Liver (tissue), 3 donors: ENCODE measurements around the gene YTHDF2.

ENCODE experiments used
- ATF3 ChIP-seq: IDR thresholded peaks from 2 replicates; pipeline ENCODE4 v1.6.1; 2016; ENCODE audit warnings: antibody characterized with exemption
- CTCF ChIP-seq: fragments of 150-350 bp; IDR thresholded peaks from 2 replicates; pipeline ENCODE4 v1.5.1; 2017; ENCODE audit warnings: improper control_type of control experiment, low read depth, low read length; ENCODE audit not compliant: missing input control
- EGR1 ChIP-seq, 2 donors: IDR thresholded peaks; 2 replicates each; pipeline ENCODE4 v1.6.1; 2016 to 2018; ENCODE audit warnings: antibody characterized with exemption in 2 of 2, low read depth in 2 of 2
- FOXA1 ChIP-seq: IDR thresholded peaks from 2 replicates; pipeline ENCODE4 v1.6.1; 2016; ENCODE audit warnings: antibody characterized with exemption
- GABPA ChIP-seq, 2 donors: IDR thresholded peaks in 1 of 2; conservative IDR thresholded peaks in 1 of 2; 2 replicates each; pipeline ENCODE4 v1.6.1; 2016; ENCODE audit warnings: antibody characterized with exemption in 2 of 2, mild to moderate bottlenecking in 1 of 2, moderate library complexity in 1 of 2
- JUND ChIP-seq, 2 donors: IDR thresholded peaks; 2 replicates each; pipeline ENCODE4 v1.6.1; 2016; ENCODE audit warnings: antibody characterized with exemption in 2 of 2
- NR2F2 ChIP-seq: IDR thresholded peaks from 2 replicates; pipeline ENCODE4 v1.6.1; 2016; ENCODE audit warnings: antibody characterized with exemption
- RAD21 ChIP-seq, 2 donors: IDR thresholded peaks; 2 replicates each; pipeline ENCODE4 v1.6.1; 2016; ENCODE audit warnings: antibody characterized with exemption in 2 of 2, mild to moderate bottlenecking in 2 of 2
- REST ChIP-seq: IDR thresholded peaks from 2 replicates; pipeline ENCODE4 v1.6.1; 2016; ENCODE audit warnings: antibody characterized with exemption, mild to moderate bottlenecking
- RXRA ChIP-seq, 2 donors: IDR thresholded peaks; 2 replicates each; pipeline ENCODE4 v1.6.1; 2017 to 2018; ENCODE audit warnings: antibody characterized with exemption in 2 of 2, mild to moderate bottlenecking in 1 of 2
- SP1 ChIP-seq: IDR thresholded peaks from 2 replicates; pipeline ENCODE4 v1.6.1; 2018; ENCODE audit warnings: antibody characterized with exemption, mild to moderate bottlenecking
- donor health status: healthy.
- donor health status: healthy.

- TF ChIP-seq CTCF (no peak), RXRA (IDR thresholded peaks at IDR 0.05) (no peak), NR2F2 (no peak), JUND (IDR thresholded peaks at IDR 0.05) (no peak), RAD21 (IDR thresholded peaks at IDR 0.05) (no peak), REST (no peak), ATF3 (no peak), EGR1 (IDR thresholded peaks at IDR 0.05; ENCODE audit: low read depth in 2 of 2) (no peak), FOXA1 (no peak), GABPA (IDR thresholded peaks at IDR 0.05 in 1 of 2, conservative IDR thresholded peaks at IDR 0.05 in 1 of 2) (no peak), SP1 (no peak)
Measured at GRCh38 chr1:28735961-28736449, 735 bp upstream of the YTHDF2 start.
